Renal cortex interstitium (tissue), 11 donors: ENCODE results near the gene FAM120B. TPM values are rescaled to one million over a fixed set of nuclear protein-coding genes. Genes with fewer than 3 reads are reported as not detected.

ENCODE experiments used
- DNase-seq, 11 donors: peaks; one replicate each; pipeline ENCODE4 v3.0.0-alpha.2; 2013; ENCODE audit warnings: low read depth in 9 of 11, low spot score in 4 of 11; ENCODE audit errors: extremely low read depth in 1 of 11
- polyA plus RNA-seq, 3 donors: library from polyadenylated mRNA; unstranded; fragments of 120-200 nt; gene quantifications; one replicate each; pipeline ENCODE4 v1.2.1, GENCODE V29; 2013; ENCODE audit not compliant: insufficient read length in 3 of 3

FAM120B gene
- polyA plus RNA-seq, 3 donors, result 36.9 to 37.8 (median 37.3) TPM

- no peak for DNase-seq
Observed at GRCh38 chr6:170421921-170422320, 115.4 kb downstream of the FAM120B start.

GRCh38 chr6:170423030-170423429, 116.5 kb downstream of the FAM120B start:
- DNase-seq, result no peak

GRCh38 chr6:170423814-170424603, 117.5 kb downstream of the FAM120B start:
- DNase-seq, result no peak

GRCh38 chr6:170424604-170425126, 118.1 kb downstream of the FAM120B start:
- DNase-seq, result no peak

GRCh38 chr6:170429450-170429849, 122.9 kb downstream of the FAM120B start:
- DNase-seq, result peak in 1 of 11 donors; percentile 52

GRCh38 chr6:170433163-170434116, 126.9 kb downstream of the FAM120B start:
- DNase-seq, result no peak

GRCh38 chr6:170434117-170434820, 127.7 kb downstream of the FAM120B start:
- DNase-seq, result no peak

- DNase-seq, result no peak
Observed at GRCh38 chr6:170434821-170435155, 128.2 kb downstream of the FAM120B start.

- no peak for DNase-seq
Observed at GRCh38 chr6:170435766-170436165, 129.2 kb downstream of the FAM120B start.

GRCh38 chr6:170436209-170436809, 129.8 kb downstream of the FAM120B start:
- no peak for DNase-seq

GRCh38 chr6:170437719-170438401, 131.3 kb downstream of the FAM120B start:
- no peak for DNase-seq

- peak; percentile 66 to 94 (median 88) for DNase-seq
Observed at GRCh38 chr6:170438402-170438753, 131.8 kb downstream of the FAM120B start.

GRCh38 chr6:170438861-170439260, 132.3 kb downstream of the FAM120B start:
- no peak for DNase-seq

- no peak for DNase-seq
Observed at GRCh38 chr6:170439366-170440361, 133.1 kb downstream of the FAM120B start.

- no peak for DNase-seq
Observed at GRCh38 chr6:170440437-170440836, 133.9 kb downstream of the FAM120B start.

- no peak for DNase-seq
Observed at GRCh38 chr6:170441316-170441715, 134.8 kb downstream of the FAM120B start.

GRCh38 chr6:170442596-170442995, 136.0 kb downstream of the FAM120B start:
- DNase-seq, result no peak
